Gastroesophageal sphincter (tissue), 3 donors: Measurements from ENCODE around the gene CLK3.

Source experiments
- POLR2A ChIP-seq, 2 donors: fragments of 450-650 bp; IDR thresholded peaks; one replicate each; pipeline ENCODE4 v1.6.1; 2017; ENCODE audit warnings: antibody characterized with exemption in 2 of 2, mild to moderate bottlenecking in 2 of 2, moderate library complexity in 1 of 2
- TF ChIP-seq, protein P1 (sequence below), 4 experiments: fragments of 200-600 bp in 2 of 4; fragments of 450-650 bp in 2 of 4; sonication (generic) in 1 of 4; IDR thresholded peaks; one replicate each; pipeline ENCODE4 v1.5.1; 2017 to 2019; ENCODE audit warnings: antibody characterized with exemption in 4 of 4, mild to moderate bottlenecking in 2 of 4, moderate library complexity in 2 of 4

- no peak for TF ChIP-seq POLR2A (IDR thresholded peaks at IDR 0.05)
- TF ChIP-seq, protein P1, sequence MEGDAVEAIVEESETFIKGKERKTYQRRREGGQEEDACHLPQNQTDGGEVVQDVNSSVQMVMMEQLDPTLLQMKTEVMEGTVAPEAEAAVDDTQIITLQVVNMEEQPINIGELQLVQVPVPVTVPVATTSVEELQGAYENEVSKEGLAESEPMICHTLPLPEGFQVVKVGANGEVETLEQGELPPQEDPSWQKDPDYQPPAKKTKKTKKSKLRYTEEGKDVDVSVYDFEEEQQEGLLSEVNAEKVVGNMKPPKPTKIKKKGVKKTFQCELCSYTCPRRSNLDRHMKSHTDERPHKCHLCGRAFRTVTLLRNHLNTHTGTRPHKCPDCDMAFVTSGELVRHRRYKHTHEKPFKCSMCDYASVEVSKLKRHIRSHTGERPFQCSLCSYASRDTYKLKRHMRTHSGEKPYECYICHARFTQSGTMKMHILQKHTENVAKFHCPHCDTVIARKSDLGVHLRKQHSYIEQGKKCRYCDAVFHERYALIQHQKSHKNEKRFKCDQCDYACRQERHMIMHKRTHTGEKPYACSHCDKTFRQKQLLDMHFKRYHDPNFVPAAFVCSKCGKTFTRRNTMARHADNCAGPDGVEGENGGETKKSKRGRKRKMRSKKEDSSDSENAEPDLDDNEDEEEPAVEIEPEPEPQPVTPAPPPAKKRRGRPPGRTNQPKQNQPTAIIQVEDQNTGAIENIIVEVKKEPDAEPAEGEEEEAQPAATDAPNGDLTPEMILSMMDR (IDR thresholded peaks at IDR 0.05), result no peak
These were observed 14.8 kb downstream of the CLK3 start for GRCh38 chr15:74630284-74631086.
